Suprapubic skin (tissue), 4 donors: ENCODE data around the gene DIRAS1. TPM values are rescaled to one million over a fixed set of nuclear protein-coding genes. Genes with fewer than 3 reads are reported as not detected.
"Not testable (repeated sequence)": the region's sequence is repeated elsewhere in the genome, so short reads cannot be mapped to it uniquely, and the experiment has no call there.

Experiments
- DNase-seq, 2 donors: peaks; one replicate each; pipeline ENCODE4 v3.0.0-alpha.2; 2019; ENCODE audit warnings: low spot score in 2 of 2
- H3K27ac ChIP-seq: fragments of 200-600 bp; sonication (generic); one replicate; pipeline ENCODE4 v1.5.1; 2019
- H3K27me3 ChIP-seq: fragments of 200-600 bp; sonication (generic); one replicate; pipeline ENCODE4 v1.5.1; 2019
- H3K36me3 ChIP-seq: fragments of 200-600 bp; sonication (generic); one replicate; pipeline ENCODE4 v1.5.1; 2019
- H3K4me1 ChIP-seq: fragments of 200-600 bp; sonication (generic); one replicate; pipeline ENCODE4 v1.5.1; 2019
- H3K4me3 ChIP-seq: fragments of 200-600 bp; sonication (generic); one replicate; pipeline ENCODE4 v1.5.1; 2019; ENCODE audit warnings: mild to moderate bottlenecking
- H3K9me3 ChIP-seq: fragments of 200-600 bp; sonication (generic); one replicate; pipeline ENCODE4 v1.5.1; 2019
- CTCF ChIP-seq, 2 donors: fragments of 200-600 bp in 1 of 2; fragments of 450-650 bp in 1 of 2; sonication (generic) in 1 of 2; IDR thresholded peaks; one replicate each; pipeline ENCODE4 v1.5.1; 2016 to 2019; ENCODE audit warnings: antibody characterized with exemption in 2 of 2, mild to moderate bottlenecking in 1 of 2, moderate library complexity in 1 of 2
- EP300 ChIP-seq: sonication (generic); formaldehyde crosslinking; IDR thresholded peaks from one replicate; pipeline ENCODE4 v1.6.1; 2017; ENCODE audit warnings: antibody characterized with exemption
- POLR2A ChIP-seq, 2 donors: fragments of 450-650 bp; IDR thresholded peaks; one replicate each; pipeline ENCODE4 v1.6.1; 2017; ENCODE audit warnings: antibody characterized with exemption in 2 of 2, mild to moderate bottlenecking in 2 of 2, moderate library complexity in 2 of 2
- POLR2AphosphoS5 ChIP-seq, 3 donors: sonication (generic); formaldehyde crosslinking; IDR thresholded peaks; one replicate each; pipeline ENCODE4 v1.6.1; 2017; ENCODE audit warnings: antibody characterized with exemption in 3 of 3
- WGBS: methylation state at CpG from one replicate; pipeline ENCODE4 v1.1.5; 2018; 5-methylcytosine and 5-hydroxymethylcytosine counted together
- total RNA-seq, 4 donors: library from RNA; depleted of rRNA; stranded (reverse); fragments of >200 nt; gene quantifications; one replicate each; pipeline ENCODE4 v1.1.0, GENCODE V29; 2016

DIRAS1 gene
- total RNA-seq, 4 donors from 2014 or later: 0.68 to 4.5 (median 2.1) TPM

- no peak for DNase-seq
- Histone ChIP-seq H3K4me3 (no peak overlapping the region), H3K27ac (no peak overlapping the region), H3K9me3 (no peaks in the 10 kb centered on the region), H3K36me3 (no peaks in the 10 kb centered on the region), H3K27me3 (no peaks in the 10 kb centered on the region), H3K4me1 (no peaks in the 10 kb centered on the region)
- TF ChIP-seq POLR2A (IDR thresholded peaks at IDR 0.05) (no peak), POLR2AphosphoS5 (IDR thresholded peaks at IDR 0.05) (no peak), CTCF (IDR thresholded peaks at IDR 0.05) (no peak), EP300 (no peak)
- WGBS: 69% methylated on average over 15 of the region's 15 CpGs
Measured at GRCh38 chr19:2668175-2668763, 52.9 kb downstream of the DIRAS1 start.

- not testable (repeated sequence) for H3K9me3 ChIP-seq, H3K4me1 ChIP-seq, H3K27ac ChIP-seq, H3K4me3 ChIP-seq, H3K27me3 ChIP-seq, DNase-seq, H3K36me3 ChIP-seq
- WGBS: 96% methylated on average over 10 of the region's 10 CpGs
Measured at GRCh38 chr19:2667349-2667748, 53.8 kb downstream of the DIRAS1 start.

- WGBS: 86% methylated on average over 9 of the region's 9 CpGs
- Histone ChIP-seq H3K4me3 (no peak overlapping the region), H3K27me3 (no peaks in the 10 kb centered on the region), H3K9me3 (peaks cover 8% of the 10 kb centered on the region), H3K4me1 (no peaks in the 10 kb centered on the region), H3K36me3 (no peaks in the 10 kb centered on the region), H3K27ac (no peak overlapping the region)
- TF ChIP-seq POLR2AphosphoS5 (IDR thresholded peaks at IDR 0.05): no peak
- no peak for DNase-seq
Measured at GRCh38 chr19:2666344-2666994, 54.7 kb downstream of the DIRAS1 start.

GRCh38 chr19:2665103-2665502 is 56.1 kb downstream of the DIRAS1 start:
- H3K9me3 ChIP-seq: peaks cover 8% of the 10 kb centered on the region
- DNase-seq: no peak
- TF ChIP-seq POLR2AphosphoS5 (IDR thresholded peaks at IDR 0.05) (no peak), POLR2A (IDR thresholded peaks at IDR 0.05) (no peak), EP300 (no peak), CTCF (IDR thresholded peaks at IDR 0.05) (no peak)
- H3K27me3 ChIP-seq: no peaks in the 10 kb centered on the region
- H3K36me3 ChIP-seq: no peaks in the 10 kb centered on the region
- no peak overlapping the region for H3K27ac ChIP-seq
- H3K4me3 ChIP-seq: no peak overlapping the region
- no peaks in the 10 kb centered on the region for H3K4me1 ChIP-seq
- WGBS: 92% methylated on average over 4 of the region's 11 CpGs

Other genes with a start within 250 kb of the DIRAS1 start
- gene GADD45B, start 245.2 kb downstream of the DIRAS1 start, total RNA-seq: 100 to 1,000 TPM in 1 of 4 donors, 10 to 100 TPM in 3; 52.5 to 134 (median 68.7) TPM
- 1 to 10 TPM; 2.1 to 4.3 (median 3.0) TPM for gene GNG7, start 18.7 kb downstream of the DIRAS1 start, total RNA-seq
- gene SLC39A3, start 18.6 kb upstream of the DIRAS1 start, total RNA-seq: 10 to 100 TPM in 3 of 4 donors, 1 to 10 TPM in 1; 8.0 to 31.1 (median 23.0) TPM
- 10 to 100 TPM; 29.1 to 48.9 (median 40.6) TPM for gene SGTA, start 61.9 kb upstream of the DIRAS1 start, total RNA-seq
- gene THOP1, start 64.1 kb upstream of the DIRAS1 start, total RNA-seq: 10 to 100 TPM; 31.6 to 55.0 (median 41.4) TPM
- gene ZNF554, start 98.5 kb upstream of the DIRAS1 start, total RNA-seq: 1 to 10 TPM; 2.3 to 9.8 (median 5.6) TPM
- gene ZNF555, start 120.1 kb upstream of the DIRAS1 start, total RNA-seq: 1 to 10 TPM; 2.5 to 7.6 (median 4.5) TPM
- gene ZNF556, start 146.0 kb upstream of the DIRAS1 start, total RNA-seq: not detected
- gene ZNF57, start 179.6 kb upstream of the DIRAS1 start, total RNA-seq: 10 to 100 TPM; 16.2 to 46.2 (median 23.4) TPM
- gene ZNF77, start 223.6 kb upstream of the DIRAS1 start, total RNA-seq: 1 to 10 TPM; 2.8 to 5.6 (median 3.9) TPM